Loucy (cell line): ENCODE data around the gene DMBT1.
"Not testable (repeated sequence)": the region's sequence is repeated elsewhere in the genome, so short reads cannot be mapped to it uniquely, and the experiment has no call there.

ENCODE experiments used
- H2AFZ ChIP-seq: fragments of 200-600 bp; sonication (generic); 2 replicates; pipeline ENCODE4 v1.6.0; 2016; ENCODE audit warnings: antibody characterized with exemption, mild to moderate bottlenecking, low read length, moderate library complexity
- H3F3A ChIP-seq: fragments of 200-600 bp; 2 replicates; pipeline ENCODE4 v1.6.0; 2016; ENCODE audit warnings: antibody characterized with exemption, low read depth, mild to moderate bottlenecking
- H3K27me3 ChIP-seq: fragments of 200-600 bp; sonication (generic); 2 replicates; pipeline ENCODE4 v1.6.1; 2014; ENCODE audit warnings: low read length, mild to moderate bottlenecking; ENCODE audit not compliant: insufficient read depth, poor library complexity, severe bottlenecking
- H3K36me3 ChIP-seq: fragments of 200-600 bp; sonication (generic); 2 replicates; pipeline ENCODE4 v1.6.1; 2016; ENCODE audit warnings: low read length; ENCODE audit not compliant: insufficient read depth
- H3K4me1 ChIP-seq: fragments of 200-600 bp; sonication (generic); 2 replicates; pipeline ENCODE4 v1.5.1; 2014; ENCODE audit warnings: low read length, mild to moderate bottlenecking; ENCODE audit not compliant: insufficient read depth, poor library complexity, severe bottlenecking
- H3K4me2 ChIP-seq: fragments of 200-600 bp; sonication (generic); 2 replicates; pipeline ENCODE4 v1.6.0; 2014; ENCODE audit warnings: antibody characterized with exemption, low read length, low read depth, mild to moderate bottlenecking; ENCODE audit not compliant: poor library complexity, severe bottlenecking
- H3K4me3 ChIP-seq: fragments of 200-600 bp; sonication (generic); 2 replicates; pipeline ENCODE4 v1.5.1; 2014; ENCODE audit warnings: low read length, mild to moderate bottlenecking, mixed read lengths; ENCODE audit not compliant: poor library complexity, severe bottlenecking
- H3K79me2 ChIP-seq: fragments of 200-600 bp; sonication (generic); 2 replicates; pipeline ENCODE4 v1.6.1; 2014; ENCODE audit warnings: low read length; ENCODE audit not compliant: insufficient read depth
- H3K9ac ChIP-seq: fragments of 200-600 bp; sonication (generic); 2 replicates; pipeline ENCODE4 v1.6.0; 2014; ENCODE audit warnings: mild to moderate bottlenecking, low read depth, low read length, moderate library complexity; ENCODE audit not compliant: poor library complexity, severe bottlenecking
- H3K9me2 ChIP-seq: fragments of 200-600 bp; sonication (generic); replicated peaks from 2 replicates; pipeline ENCODE4 v1.6.1; 2016; ENCODE audit warnings: low read depth, low read length, mixed read lengths
- H3K9me3 ChIP-seq: fragments of 200-600 bp; sonication (generic); 2 replicates; pipeline ENCODE4 v1.6.1; 2014; ENCODE audit warnings: mild to moderate bottlenecking, antibody characterized with exemption, low read length, low read depth; ENCODE audit not compliant: insufficient read depth
- H4K20me1 ChIP-seq: fragments of 200-600 bp; sonication (generic); 2 replicates; pipeline ENCODE4 v1.6.0; 2014; ENCODE audit warnings: antibody characterized with exemption, low read length, mild to moderate bottlenecking; ENCODE audit not compliant: insufficient read depth, poor library complexity, severe bottlenecking
- EZH2phosphoT487 ChIP-seq: fragments of 200-600 bp; IDR thresholded peaks from 2 replicates; pipeline ENCODE4 v1.6.1; 2018; ENCODE audit warnings: antibody characterized with exemption, mild to moderate bottlenecking, moderate library complexity, borderline replicate concordance
- TF ChIP-seq, protein P1 (sequence below): fragments of 200-600 bp; sonication (generic); conservative IDR thresholded peaks from 2 replicates; pipeline ENCODE4 v1.5.1; 2014; ENCODE audit warnings: mild to moderate bottlenecking, antibody characterized with exemption, low read length

Gene DMBT1

DNA sequence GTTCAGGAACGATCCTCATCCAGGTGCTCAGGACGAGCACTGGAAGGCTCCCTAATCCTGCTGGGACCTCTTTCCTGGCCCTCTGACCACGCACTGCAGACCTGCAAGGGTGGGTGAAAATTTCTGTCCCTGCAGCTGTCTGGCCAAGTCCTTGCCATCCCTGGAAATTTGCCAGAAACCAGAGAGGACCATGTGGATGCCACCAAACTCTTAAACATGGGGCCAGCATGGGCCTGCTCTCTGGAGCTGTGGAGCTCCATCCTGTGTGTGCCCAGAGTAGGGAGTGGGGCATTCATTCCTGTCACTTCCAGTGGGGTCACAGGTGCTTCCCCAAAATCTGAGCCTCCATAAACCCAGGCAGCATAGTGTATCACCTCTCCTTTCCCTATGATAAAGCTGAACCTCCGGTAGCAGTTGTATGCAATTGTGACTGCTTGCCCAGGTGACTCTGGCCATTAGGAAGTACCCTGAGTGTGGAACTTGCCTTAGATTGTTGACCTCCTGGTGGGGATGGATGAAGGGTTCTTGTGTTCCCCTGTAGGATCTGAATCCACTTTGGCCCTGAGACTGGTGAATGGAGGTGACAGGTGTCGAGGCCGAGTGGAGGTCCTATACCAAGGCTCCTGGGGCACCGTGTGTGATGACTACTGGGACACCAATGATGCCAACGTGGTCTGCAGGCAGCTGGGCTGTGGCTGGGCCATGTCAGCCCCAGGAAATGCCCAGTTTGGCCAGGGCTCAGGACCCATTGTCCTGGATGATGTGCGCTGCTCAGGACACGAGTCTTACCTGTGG, 57.1 kb downstream of the DMBT1 start:
- Histone ChIP-seq H3K9me3 (no peaks in the 10 kb centered on the region), H3K27me3 (no peaks in the 10 kb centered on the region), H4K20me1 (no peaks in the 10 kb centered on the region), H2AFZ (no peak overlapping the region), H3K4me2 (no peak overlapping the region), H3K9me2 (no peaks in the 10 kb centered on the region), H3K36me3 (no peaks in the 10 kb centered on the region), H3K9ac (no peak overlapping the region), H3K79me2 (no peaks in the 10 kb centered on the region), H3K4me3 (no peak overlapping the region), H3K4me1 (no peaks in the 10 kb centered on the region), H3F3A (no peaks in the 10 kb centered on the region)
- TF ChIP-seq, protein P1, sequence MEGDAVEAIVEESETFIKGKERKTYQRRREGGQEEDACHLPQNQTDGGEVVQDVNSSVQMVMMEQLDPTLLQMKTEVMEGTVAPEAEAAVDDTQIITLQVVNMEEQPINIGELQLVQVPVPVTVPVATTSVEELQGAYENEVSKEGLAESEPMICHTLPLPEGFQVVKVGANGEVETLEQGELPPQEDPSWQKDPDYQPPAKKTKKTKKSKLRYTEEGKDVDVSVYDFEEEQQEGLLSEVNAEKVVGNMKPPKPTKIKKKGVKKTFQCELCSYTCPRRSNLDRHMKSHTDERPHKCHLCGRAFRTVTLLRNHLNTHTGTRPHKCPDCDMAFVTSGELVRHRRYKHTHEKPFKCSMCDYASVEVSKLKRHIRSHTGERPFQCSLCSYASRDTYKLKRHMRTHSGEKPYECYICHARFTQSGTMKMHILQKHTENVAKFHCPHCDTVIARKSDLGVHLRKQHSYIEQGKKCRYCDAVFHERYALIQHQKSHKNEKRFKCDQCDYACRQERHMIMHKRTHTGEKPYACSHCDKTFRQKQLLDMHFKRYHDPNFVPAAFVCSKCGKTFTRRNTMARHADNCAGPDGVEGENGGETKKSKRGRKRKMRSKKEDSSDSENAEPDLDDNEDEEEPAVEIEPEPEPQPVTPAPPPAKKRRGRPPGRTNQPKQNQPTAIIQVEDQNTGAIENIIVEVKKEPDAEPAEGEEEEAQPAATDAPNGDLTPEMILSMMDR = no peak
- TF ChIP-seq EZH2phosphoT487 = no peak

DNA sequence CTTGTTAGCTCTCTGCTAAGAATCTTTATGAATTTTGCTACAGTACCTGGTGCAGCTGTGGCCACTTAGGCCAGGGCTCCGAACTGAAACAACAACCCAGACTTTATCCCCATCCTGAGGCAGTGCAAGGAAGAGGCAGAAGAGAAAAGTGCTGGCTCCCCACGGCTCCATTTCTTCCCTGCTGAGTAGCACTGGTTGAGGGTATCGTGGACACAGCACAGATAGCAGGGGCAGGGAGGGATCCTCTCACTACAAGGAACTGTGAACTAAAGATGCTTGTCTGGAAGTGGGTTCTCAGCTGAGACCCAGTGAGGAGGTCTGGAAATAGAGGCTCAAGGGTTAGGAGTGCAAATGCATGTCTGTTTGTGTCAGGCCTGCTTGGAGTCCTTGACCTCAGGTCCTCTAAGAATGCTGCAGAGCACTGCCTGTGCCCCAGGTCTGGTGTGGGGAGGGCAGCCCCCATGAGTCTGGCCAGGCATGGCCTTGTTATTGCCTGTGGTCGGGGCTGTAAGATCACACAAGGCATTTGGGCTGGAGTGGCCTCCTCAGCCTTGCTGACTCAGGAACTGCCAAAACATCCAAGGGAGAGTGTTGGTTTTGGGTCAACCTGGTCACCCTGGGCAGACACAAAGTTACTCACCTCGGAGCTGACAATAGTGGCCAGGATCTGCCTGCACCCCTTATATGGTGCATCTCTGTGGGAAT, 58.1 kb downstream of the DMBT1 start:
- H3F3A ChIP-seq = no peaks in the 10 kb centered on the region
- TF ChIP-seq, protein P1 = no peak
- no peaks in the 10 kb centered on the region for H3K27me3 ChIP-seq
- no peak overlapping the region for H3K9ac ChIP-seq
- no peaks in the 10 kb centered on the region for H3K9me2 ChIP-seq
- no peaks in the 10 kb centered on the region for H3K79me2 ChIP-seq
- H4K20me1 ChIP-seq = no peaks in the 10 kb centered on the region
- H3K4me1 ChIP-seq = no peaks in the 10 kb centered on the region
- H3K9me3 ChIP-seq = peaks cover 6% of the 10 kb centered on the region; the same call in 1 of the 2 replicates
- H3K4me3 ChIP-seq = no peak overlapping the region
- H2AFZ ChIP-seq = no peak overlapping the region
- H3K36me3 ChIP-seq = no peaks in the 10 kb centered on the region
- no peak overlapping the region for H3K4me2 ChIP-seq

DNA sequence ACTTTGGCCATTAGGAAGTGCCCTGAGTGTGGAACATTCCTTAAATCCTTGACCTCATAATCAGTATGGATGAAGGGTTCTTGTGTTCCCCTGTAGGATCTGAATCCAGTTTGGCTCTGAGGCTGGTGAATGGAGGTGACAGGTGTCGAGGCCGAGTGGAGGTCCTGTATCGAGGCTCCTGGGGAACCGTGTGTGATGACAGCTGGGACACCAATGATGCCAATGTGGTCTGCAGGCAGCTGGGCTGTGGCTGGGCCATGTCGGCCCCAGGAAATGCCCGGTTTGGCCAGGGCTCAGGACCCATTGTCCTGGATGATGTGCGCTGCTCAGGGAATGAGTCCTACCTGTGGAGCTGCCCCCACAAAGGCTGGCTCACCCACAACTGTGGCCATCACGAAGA, 60.4 kb downstream of the DMBT1 start:
- H3K79me2 ChIP-seq, H2AFZ ChIP-seq, H3K4me3 ChIP-seq, H3K4me1 ChIP-seq, H3F3A ChIP-seq, H4K20me1 ChIP-seq, H3K27me3 ChIP-seq, H3K9me3 ChIP-seq, H3K4me2 ChIP-seq, H3K9me2 ChIP-seq, H3K9ac ChIP-seq, H3K36me3 ChIP-seq: not testable (repeated sequence)
